Activated CD4-positive, CD25-positive, alpha-beta regulatory T cell (primary cell): ENCODE measurements around the gene LSM14B.
"Not testable (repeated sequence)": the region's sequence is repeated elsewhere in the genome, so short reads cannot be mapped to it uniquely, and the experiment has no call there.

Source experiments
- DNase-seq, 4 experiments: peaks; one replicate each; lab custom pipeline; 2025; lab: John Stamatoyannopoulos, UW

The LSM14B gene

DNA sequence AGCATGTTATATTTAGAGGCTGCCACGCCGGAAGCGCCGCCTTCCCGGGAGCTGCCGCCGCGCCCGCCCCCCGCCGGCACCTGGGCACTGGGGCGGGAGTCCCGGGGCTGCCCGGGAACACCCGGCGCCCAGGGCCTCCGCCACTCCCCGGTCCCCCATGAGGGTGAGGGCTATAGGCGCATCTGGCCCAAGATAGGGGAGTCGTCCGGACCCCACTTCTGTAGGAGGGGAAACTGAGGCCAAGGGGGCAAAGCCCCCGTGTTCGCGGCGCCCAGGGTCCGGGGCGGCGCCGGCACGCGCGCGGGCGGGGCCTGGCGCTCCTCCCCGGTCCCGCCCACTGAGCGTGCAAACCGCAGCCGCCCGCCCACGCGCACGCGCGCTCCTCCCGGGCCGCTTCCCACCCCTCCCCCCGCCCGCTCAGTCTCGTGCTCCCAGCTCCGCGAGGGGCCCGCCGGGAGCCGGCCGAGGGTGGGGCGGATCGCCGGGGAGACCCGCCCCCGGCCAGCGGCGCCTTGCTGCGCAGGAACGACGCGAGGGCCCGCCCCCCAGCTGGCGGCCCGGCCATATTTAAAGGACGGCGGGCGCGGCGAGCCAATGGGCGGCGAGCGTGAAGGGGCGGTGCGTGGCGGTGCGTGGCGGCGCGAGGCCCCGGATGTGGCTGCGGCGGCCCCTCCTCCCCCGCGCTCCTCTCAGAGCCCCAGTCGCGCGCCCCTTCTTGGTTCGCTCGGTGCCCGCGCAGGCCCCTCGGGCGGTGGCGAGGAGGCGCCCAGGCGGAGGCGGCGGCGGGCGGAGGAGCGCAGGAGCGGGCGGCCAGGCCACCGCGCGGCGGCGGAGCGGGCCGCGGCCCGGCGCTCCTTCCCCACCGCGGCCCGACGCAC, at the start of gene LSM14B:
Gene LSM14B (plus strand): TSS at position 700 of the 878 bp plus-strand sequence. CDS start 192 bp downstream, outside the sequence.
- peak; percentile 95 to 99 (median 98) for DNase-seq

DNA sequence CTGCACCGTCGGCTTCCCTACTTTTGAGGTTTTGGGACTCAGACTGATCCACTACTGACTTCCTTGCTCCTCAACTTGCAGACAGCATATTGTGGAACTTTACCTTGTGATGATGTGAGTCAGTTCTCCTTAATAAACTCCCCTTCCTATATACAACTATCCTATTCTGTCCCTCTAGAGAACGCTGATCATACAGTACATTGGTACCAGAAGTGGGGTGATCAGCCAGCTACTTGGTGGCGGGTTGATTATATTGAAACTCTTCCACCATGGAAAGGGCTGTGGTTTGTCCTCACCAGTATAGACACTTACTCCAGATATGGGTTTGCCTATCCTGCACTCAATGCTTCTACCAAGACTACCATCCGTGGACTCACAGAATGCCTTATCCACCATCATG, 49.0 kb upstream of the LSM14B start:
- DNase-seq: no peak

- DNase-seq: no peak
Observed at GRCh38 chr20:62079166-62079565, 43.1 kb upstream of the LSM14B start.

DNA sequence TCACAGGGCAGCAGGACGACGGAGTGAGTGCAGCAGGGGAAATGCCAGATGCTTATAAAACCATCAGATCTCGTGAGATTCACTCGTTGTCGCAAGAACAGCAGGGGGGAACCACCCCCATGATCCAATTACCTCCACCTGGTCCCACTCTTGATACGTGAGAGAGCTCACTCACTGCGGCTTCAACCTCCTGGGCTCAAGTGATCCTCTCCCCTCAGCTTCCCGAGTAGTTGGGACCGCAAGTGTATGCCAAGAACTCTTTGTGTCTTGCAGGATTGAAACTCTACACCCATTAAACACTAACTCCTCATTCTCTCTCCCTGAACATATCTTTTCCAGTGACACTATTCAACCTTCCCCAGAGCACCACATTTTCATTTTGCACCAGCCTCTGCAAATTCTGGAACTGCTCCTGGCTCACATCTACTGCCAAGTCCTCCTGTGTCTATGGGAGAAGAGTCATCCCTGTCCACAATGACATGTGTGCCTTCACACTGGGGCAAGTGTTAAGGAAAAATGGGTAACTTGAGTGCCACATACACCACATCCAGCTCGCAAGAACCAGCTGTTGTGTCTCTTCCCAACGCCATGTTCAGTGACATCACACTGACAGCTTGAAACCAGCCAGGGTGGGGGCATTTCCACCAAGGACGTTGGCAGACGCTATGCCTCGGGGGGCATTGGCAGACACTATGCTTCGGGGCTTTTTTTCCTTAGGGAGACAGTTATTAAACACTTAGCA, 41.9 kb upstream of the LSM14B start:
- DNase-seq: no peak

DNA sequence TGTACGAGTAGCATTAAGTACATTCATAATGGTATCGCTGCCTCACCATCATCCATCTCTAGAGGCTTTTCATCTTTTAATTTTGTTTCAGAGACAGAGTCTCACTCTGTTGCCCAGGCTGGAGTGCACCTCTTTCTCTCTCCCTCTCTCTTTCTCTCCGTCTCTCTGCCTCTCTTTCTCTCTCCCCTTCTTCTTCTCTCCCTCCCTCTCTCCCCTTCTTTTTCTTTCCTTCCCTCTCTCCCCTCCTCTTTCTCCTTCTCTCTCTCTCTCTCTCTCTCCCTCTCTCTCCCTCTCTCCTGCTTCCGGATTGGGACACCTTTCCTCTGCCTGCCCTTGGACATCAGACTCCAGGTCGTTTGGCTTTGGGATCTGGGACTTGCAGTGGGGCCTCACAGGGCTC, 39.0 kb upstream of the LSM14B start:
- no peak for DNase-seq

DNA sequence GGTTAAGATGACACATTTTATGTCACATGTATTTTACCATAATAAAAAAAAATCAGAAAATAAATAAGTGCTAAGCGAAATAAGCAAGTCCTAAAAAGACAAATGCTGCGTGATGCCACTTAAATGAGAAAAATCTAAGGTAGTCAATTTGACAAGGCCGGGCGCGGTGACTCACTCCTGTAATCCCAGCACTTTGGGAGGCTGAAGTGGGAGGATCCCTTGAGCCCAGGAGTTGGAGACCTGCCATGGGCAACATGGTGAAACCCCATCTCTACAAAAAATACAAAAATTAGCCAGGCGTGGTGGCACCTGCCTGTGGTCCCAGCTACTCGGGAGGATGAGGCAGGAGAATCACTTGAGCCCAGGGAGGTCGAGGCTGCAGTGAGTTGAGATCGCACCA, 38.1 kb upstream of the LSM14B start:
- DNase-seq: not testable (repeated sequence)

DNA sequence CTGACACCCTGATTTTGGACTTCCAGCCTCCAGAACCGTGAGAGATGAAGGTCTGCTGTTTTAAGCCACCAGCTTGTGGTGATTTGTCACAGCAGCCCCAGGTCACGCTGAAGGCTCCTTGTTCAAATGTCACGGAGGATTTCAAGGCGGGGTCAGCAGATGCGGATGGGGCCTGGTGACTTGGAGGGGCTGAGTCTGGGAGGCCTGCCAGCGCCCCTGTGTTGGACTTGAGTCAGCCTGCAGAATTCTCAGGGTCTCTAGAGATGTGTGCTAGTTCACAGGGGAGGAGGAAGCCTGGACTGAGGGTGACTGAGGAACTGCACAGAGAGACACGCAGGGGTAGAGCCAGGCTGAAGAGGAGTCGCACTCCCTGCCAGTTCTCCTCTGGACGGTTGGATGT, 37.1 kb upstream of the LSM14B start:
- DNase-seq: no peak

DNA sequence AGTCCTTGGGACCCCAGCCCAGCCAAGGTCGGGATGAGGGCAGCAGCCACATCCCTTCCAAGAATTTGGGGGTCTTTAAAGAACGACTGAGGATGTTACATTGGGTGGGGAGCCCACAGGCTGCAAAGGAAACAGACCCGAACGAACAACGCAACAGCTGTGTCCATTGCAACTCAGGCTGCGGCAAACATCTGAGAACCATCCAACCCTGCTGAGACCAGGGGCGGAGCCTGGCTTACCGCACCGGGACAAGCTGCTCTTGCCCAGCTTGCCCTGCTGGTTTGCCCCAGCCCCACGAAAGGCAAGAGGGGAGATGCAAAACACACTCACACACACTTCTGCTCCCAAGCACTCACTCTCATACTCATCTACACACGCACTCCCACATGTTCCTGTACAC, 35.0 kb upstream of the LSM14B start:
- no peak for DNase-seq

- DNase-seq: no peak
Observed at GRCh38 chr20:62087632-62088031, 34.6 kb upstream of the LSM14B start.

GRCh38 chr20:62088258-62089127, 33.8 kb upstream of the LSM14B start:
- no peak for DNase-seq

DNA sequence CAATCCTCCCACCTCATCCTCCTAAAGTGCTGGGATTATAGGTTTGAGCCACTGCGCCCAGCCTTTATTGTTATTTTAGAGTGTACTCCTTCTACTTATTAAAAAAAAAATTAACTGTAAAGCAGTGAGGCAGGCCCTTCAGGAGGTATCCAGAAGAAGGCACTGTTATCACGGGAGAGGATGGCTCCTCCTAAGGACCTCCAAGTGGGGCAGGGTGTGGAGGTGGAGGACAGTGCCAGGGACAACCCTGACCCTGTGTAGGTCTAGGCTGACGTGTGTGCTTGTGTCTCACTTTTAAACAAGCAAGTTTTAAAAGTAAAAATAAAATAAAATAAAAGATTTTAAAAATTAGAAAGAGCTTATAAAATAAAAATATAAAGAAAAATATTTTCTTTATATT, 32.9 kb upstream of the LSM14B start:
- DNase-seq: no peak

- no peak for DNase-seq
Observed at GRCh38 chr20:62096421-62097380, 25.6 kb upstream of the LSM14B start.

- DNase-seq: no peak
Observed at GRCh38 chr20:62097881-62098407, 24.3 kb upstream of the LSM14B start.

GRCh38 chr20:62101078-62101477, 21.2 kb upstream of the LSM14B start:
- DNase-seq: no peak

GRCh38 chr20:62103508-62104233, 18.6 kb upstream of the LSM14B start:
- no peak for DNase-seq

DNA sequence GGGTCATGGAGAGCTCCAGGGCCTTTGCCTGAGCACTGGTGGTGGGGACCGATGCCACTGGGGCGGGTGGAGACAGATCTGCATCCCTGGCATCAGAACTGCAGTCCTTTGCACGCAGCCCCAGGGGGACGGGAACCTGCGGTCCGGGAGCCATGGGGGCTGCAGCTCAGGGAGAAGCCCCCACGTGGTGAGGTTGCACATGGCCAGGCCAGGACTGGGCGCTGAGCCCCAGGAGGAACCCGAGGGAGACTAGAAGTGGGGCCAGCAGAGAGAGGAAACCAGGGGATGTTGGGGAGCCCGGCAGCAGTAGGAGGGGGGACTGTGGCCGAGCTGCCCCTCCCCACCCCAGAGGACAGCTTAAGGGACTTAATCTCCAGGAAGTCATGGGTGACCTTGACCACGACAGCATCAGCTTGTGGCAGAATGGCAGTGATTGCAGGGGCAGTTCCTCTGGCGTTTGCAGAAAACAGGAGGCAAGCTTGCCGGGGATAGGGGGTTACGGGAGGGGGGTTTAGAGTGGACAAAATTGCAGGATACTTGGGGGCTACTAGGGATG, 18.0 kb upstream of the LSM14B start:
- DNase-seq: no peak

DNA sequence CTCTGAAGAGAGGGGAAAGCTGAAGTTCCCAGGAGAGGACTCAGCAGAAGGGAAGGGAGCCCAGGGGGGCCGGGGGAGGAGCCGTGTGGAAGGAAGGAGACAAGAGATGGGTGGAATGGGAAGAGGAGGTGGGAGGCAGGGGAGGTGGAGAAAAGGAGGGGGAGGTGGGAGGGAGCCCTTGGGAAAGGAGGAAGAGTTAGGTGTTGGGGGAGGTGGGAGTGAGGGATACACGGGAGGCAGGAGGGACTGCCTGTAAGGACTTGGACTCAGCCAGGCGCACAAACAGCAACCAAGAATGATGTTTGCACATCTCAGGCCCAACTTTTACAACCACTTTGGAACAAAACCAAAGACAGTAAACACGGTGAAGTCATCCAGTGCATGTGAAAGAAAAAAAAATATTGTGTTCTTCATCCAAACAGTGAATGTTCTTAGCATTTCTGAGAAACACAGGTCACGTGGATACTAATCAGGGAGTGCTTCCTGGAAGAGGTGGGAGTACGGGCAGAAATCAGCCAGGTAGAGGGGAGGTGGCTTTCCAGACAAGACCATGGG, 17.4 kb upstream of the LSM14B start:
- no peak for DNase-seq

GRCh38 chr20:62105592-62105991, 16.7 kb upstream of the LSM14B start:
- DNase-seq: no peak

DNA sequence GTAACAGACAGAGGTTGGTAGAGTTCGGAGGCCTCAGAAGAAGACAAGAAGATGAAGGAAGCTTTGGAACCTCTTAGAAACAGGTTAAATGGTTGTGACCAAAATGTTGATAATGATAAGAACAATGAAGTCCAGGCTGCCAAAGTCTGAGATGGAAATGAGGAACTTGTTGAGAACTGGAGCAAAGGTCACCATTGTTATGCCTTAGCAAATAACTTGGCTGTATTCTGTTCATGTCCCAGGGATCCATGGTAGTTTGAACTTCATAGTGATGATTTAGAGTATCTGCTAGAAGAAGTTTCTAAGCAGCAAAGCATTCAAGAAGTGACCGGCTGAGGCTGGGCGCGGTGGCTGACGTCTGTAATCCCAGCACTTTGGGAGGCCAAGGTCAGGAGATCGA, 11.1 kb upstream of the LSM14B start:
- no peak for DNase-seq
